Subcutaneous adipose tissue (tissue), 4 donors: ENCODE measurements around the gene CADM2. TPM values are rescaled to one million over a fixed set of nuclear protein-coding genes. Genes with fewer than 3 reads are reported as not detected.

Experiments
- CTCF ChIP-seq: fragments of 450-650 bp; IDR thresholded peaks from one replicate; pipeline ENCODE4 v1.5.1; 2016; ENCODE audit warnings: low read depth, mild to moderate bottlenecking, control low read depth, antibody characterized with exemption, moderate library complexity
- total RNA-seq, 4 donors: library from RNA; depleted of rRNA; stranded (reverse); fragments of >200 nt; gene quantifications; one replicate each; pipeline ENCODE4 v1.1.0, GENCODE V29; 2016

The CADM2 gene
- total RNA-seq, 4 donors from 2014 or later: 1.0 to 19.8 (median 4.4) TPM

GRCh38 chr3:85570819-85571218 lies 612.0 kb downstream of the CADM2 start:
- TF ChIP-seq CTCF: no peak

- TF ChIP-seq CTCF: no peak
These were observed 613.0 kb downstream of the CADM2 start for GRCh38 chr3:85571835-85572234.

GRCh38 chr3:85572426-85572825 lies 613.6 kb downstream of the CADM2 start:
- TF ChIP-seq CTCF: no peak

- no peak for TF ChIP-seq CTCF
These were observed 614.2 kb downstream of the CADM2 start for GRCh38 chr3:85572978-85573377.

GRCh38 chr3:85574006-85574705 lies 615.4 kb downstream of the CADM2 start:
- no peak for TF ChIP-seq CTCF

GRCh38 chr3:85576091-85576690 lies 617.4 kb downstream of the CADM2 start:
- no peak for TF ChIP-seq CTCF

- no peak for TF ChIP-seq CTCF
These were observed 618.0 kb downstream of the CADM2 start for GRCh38 chr3:85576697-85577200.
